ENCODE measurements around the gene BPTF.
A peak's percentile ranks its signal among the peaks of the same experiment; 100 is the strongest.
"Not testable (repeated sequence)": the region's sequence is repeated elsewhere in the genome, so short reads cannot be mapped to it uniquely, and the experiment has no call there.

Gene BPTF

DNA sequence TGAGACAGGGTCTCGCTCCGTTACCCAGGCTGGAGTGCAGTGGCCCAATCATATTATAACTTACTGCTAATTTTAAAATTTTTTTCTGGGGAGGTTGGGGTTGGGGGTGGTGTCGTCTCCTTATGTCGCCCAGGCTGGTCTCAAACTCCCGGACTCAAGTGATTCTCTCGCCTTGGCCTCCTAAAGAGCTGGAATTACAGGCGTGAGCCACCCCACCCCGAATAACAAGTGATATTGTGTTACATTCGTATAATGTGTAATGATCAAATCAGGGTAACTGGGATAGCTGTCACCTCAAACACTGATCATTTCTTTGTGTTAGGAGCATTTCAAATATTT is 194.0 kb downstream of the BPTF start:
- DNase-seq: no peak

DNA sequence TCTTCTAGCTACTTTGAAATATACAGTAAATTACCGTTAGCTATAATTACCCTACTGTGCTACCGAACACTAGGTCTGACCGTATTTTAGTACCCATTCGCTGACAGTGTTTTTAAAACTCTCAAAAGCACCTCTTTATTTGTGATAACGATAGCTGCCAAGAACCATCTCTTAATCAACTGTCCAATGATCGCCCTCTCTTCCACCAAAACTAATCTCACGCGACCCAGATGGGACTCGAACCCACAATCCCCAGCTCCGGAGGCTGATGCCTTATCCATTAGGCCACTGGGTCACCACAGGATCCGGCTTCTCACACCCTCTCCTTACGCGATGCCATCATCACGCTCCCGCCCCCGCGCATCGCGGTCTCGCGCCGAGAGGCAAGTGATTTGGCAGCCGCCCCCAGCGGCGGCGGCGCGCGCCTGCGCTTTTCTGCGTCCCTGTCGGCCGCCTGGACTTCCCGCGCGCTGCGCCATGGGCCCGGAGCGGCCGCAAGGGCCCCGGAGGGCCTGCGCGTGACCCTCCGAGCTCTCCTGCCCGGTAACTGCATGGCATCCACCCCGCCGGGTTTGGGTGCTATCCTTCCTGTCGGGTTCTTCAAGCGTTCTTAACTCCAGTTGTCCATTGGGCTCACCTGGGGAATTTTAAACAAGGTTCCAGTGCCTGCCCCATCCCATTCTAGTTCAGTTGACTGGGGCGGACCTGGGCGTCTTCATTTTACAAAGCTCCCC is 194.5 kb downstream of the BPTF start:
- peak; percentile 96 for DNase-seq

DNA sequence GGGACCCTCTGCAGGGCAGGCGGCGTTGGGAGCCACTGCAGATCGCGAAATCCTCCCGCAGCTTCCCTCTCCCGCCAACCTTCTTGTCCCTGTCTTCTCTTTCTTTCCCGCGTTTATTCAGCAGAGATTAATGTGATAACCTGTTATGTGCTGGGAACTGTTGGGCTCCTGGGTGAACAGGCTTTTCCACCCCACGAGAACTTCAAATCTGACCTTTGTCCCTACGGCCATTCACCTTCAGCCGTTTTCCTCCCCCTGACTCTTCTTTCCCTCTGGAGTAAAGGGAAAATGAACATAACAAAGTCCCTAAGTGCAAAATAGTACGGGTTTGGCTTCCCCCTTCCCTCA is 195.1 kb downstream of the BPTF start:
- no peak for DNase-seq

DNA sequence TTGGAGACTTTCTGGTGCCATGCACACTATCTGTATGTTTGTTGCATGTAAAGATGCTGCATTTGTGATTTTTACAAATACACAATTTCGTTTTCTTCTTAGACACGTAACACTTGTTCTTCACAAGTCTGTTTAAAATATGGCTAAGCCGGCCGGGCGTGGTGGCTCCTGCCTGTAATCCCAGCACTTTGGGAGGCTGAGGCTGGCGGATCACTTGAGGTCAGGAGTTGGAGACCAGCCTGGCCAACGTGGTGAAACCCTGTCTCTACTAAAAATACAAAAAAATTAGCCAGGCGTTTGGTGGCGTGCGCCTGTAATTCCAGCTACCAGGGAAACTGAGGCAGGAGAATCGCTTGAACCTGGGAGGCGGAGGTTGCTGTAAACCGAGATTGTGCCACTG is 195.5 kb downstream of the BPTF start:
- DNase-seq: not testable (repeated sequence)

DNA sequence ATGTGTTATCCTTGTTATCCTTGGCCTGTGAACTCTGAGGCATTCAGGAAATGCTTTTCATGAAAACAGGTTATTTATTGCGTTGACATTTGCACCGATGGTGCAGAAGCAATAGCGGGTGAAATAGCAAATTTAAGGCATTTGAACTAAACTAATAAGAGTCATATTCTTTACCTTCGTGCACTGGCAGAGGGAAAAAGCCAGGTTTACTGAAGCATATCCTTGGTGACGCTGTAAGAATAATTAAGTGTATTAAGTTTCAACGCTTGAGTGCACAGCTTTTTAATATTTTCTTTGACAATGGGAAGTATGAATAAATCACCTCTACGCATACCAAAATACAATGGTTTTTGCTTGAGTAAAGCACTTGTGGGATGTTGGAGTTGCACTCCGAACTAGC is 196.7 kb downstream of the BPTF start:
- no peak for DNase-seq

DNA sequence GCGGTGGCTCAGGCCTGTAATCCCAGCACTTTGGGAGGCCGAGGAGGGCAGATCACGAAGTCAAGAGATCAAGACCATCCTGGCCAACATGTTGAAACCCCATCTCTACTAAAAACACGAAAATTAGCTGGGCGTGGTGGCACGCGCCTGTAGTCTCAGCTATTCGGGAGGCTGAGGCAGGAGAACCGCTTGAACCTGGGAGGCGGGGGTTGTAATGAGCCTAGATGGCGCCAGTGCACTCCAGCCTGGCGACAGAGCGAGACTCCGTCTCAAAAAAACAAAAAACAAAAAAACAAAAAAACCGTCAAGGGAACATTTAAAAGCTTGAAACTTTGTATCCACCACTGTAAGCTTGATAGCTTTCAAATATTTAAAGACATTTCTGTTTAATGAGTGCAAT is 197.2 kb downstream of the BPTF start:
- not testable (repeated sequence) for DNase-seq

DNA sequence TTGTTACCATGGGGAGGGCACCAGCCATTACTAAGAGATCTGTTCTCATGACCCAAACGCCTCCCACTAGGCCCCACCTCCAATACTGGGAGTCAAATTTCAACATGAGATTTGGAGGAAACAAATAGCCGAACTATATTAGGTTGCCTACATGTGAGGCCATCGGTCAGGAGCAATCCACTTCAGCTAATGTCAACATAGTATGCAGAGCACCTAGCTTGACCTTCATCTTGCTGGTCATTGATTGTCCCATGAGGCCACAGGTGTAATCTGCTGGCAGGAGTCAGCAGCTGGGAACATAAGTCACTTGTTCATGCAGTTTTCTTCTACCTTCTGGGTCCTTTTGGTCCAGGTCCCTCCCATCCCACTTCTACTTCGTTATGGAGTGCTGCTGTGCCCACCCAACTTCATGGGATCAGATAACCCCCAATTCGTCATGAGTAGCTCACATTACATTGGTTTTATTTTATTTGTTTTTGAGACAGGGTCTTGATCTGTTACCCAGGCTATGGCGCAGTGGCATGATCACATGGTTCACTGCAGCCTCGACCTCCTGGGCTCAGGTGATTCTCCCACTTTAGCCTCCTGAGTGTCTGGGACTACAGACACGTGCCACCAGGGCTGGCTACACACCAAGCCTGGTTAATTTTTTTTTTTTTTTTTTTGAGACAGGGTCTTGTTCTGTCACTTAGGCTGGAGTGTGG is 204.4 kb downstream of the BPTF start:
- no peak for DNase-seq
